ENCODE results near the gene PLIN1. TPM values are rescaled to one million over a fixed set of nuclear protein-coding genes. Genes with fewer than 3 reads are reported as not detected.

The PLIN1 gene
- total RNA-seq, 1 experiment from 2014 or later = 0.30 TPM

DNA sequence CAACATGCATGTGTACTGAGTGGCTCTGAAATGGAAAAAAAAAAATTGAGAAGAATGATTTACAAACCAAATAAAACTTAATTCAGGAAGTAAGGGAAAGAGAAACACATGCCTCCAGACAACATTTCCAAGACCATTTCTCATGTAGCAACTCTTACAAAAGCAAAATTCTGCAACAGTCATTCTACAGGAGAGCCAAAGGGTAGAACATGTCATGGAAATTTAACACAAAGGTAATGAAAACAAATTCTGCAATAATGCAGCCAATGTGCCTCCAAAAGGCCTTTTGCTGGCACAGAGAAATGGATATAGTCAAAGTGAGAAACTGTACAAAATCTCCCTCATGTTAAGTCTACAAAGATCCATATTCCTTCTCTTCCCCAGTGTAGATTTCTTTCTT is 7.4 kb upstream of the PLIN1 start:
- POLR2A ChIA-PET (ENCODE audit: low non-redundant PET) = no interaction called here
- Histone ChIP-seq H3K27ac (ENCODE audit: low read depth, low read length, poor library complexity, severe bottlenecking) (no peak overlapping the region), H3K4me1 (ENCODE audit: insufficient read depth, low read length, poor library complexity, severe bottlenecking) (no peaks in the 10 kb centered on the region), H3K4me3 (ENCODE audit: low read depth, low read length, poor library complexity, severe bottlenecking) (no peak overlapping the region), H3K27me3 (replicated peaks; ENCODE audit: insufficient read depth, low read depth, low read length, poor library complexity) (no peaks in the 10 kb centered on the region), H3K9me3 (ENCODE audit: low read depth, low read length, poor library complexity, severe bottlenecking) (no peaks in the 10 kb centered on the region), H3K36me3 (ENCODE audit: insufficient read depth, low read length, poor library complexity, severe bottlenecking) (no peaks in the 10 kb centered on the region)
- no peak for DNase-seq (ENCODE audit: low spot score)
- TF ChIP-seq EZH2 (IDR thresholded peaks at IDR 0.05; ENCODE audit: borderline replicate concordance, low read depth, low read length, poor library complexity, severe bottlenecking) = no peak
- TF ChIP-seq, protein P1, sequence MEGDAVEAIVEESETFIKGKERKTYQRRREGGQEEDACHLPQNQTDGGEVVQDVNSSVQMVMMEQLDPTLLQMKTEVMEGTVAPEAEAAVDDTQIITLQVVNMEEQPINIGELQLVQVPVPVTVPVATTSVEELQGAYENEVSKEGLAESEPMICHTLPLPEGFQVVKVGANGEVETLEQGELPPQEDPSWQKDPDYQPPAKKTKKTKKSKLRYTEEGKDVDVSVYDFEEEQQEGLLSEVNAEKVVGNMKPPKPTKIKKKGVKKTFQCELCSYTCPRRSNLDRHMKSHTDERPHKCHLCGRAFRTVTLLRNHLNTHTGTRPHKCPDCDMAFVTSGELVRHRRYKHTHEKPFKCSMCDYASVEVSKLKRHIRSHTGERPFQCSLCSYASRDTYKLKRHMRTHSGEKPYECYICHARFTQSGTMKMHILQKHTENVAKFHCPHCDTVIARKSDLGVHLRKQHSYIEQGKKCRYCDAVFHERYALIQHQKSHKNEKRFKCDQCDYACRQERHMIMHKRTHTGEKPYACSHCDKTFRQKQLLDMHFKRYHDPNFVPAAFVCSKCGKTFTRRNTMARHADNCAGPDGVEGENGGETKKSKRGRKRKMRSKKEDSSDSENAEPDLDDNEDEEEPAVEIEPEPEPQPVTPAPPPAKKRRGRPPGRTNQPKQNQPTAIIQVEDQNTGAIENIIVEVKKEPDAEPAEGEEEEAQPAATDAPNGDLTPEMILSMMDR (conservative IDR thresholded peaks at IDR 0.05; ENCODE audit: low read depth, low read length) = no peak
- intact Hi-C loops (cut with micrococcal nuclease; ENCODE audit: unreplicated experiment) = no loop called here
- CTCF ChIA-PET = no interaction called here
- no TSS peak for BruUV-seq (replicated peaks)

GRCh38 chr15:89685995-89686394 is 6.8 kb upstream of the PLIN1 start:
- Histone ChIP-seq H3K9me3 (ENCODE audit: low read depth, low read length, poor library complexity, severe bottlenecking) (no peaks in the 10 kb centered on the region), H3K27ac (ENCODE audit: low read depth, low read length, poor library complexity, severe bottlenecking) (no peak overlapping the region), H3K36me3 (ENCODE audit: insufficient read depth, low read length, poor library complexity, severe bottlenecking) (no peaks in the 10 kb centered on the region), H3K4me1 (ENCODE audit: insufficient read depth, low read length, poor library complexity, severe bottlenecking) (no peaks in the 10 kb centered on the region), H3K27me3 (replicated peaks; ENCODE audit: insufficient read depth, low read depth, low read length, poor library complexity) (no peaks in the 10 kb centered on the region), H3K4me3 (ENCODE audit: low read depth, low read length, poor library complexity, severe bottlenecking) (no peak overlapping the region)
- no peak for DNase-seq (ENCODE audit: low spot score)
- ChIA-PET CTCF (no interaction called here), POLR2A (ENCODE audit: low non-redundant PET) (no interaction called here)
- no peak for TF ChIP-seq EZH2 (IDR thresholded peaks at IDR 0.05; ENCODE audit: borderline replicate concordance, low read depth, low read length, poor library complexity, severe bottlenecking)
- TF ChIP-seq, protein P1 (conservative IDR thresholded peaks at IDR 0.05; ENCODE audit: low read depth, low read length) = no peak
- no TSS peak for BruUV-seq (replicated peaks)
- intact Hi-C loops (cut with micrococcal nuclease; ENCODE audit: unreplicated experiment) = no loop called here

DNA sequence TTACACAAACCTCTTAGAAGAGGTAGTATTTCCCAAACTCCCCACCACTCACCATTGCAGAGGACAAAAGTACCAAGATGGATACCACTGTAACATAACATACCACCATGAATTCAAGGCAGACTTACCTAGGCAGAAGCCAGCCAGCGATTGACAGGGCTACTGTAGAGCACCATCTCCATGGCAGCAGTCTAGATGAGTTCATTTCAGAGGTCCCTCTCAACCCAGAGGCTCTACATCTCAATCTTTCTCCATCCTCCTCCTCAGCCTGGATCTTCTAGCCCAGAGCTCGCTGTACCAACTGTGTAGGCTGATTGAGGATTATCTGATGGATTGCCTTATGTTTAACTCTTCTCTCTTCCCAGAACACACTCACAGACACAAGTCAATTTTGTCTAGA is 2.0 kb upstream of the PLIN1 start:
- Histone ChIP-seq H3K9me3 (ENCODE audit: low read depth, low read length, poor library complexity, severe bottlenecking) (no peaks in the 10 kb centered on the region), H3K36me3 (ENCODE audit: insufficient read depth, low read length, poor library complexity, severe bottlenecking) (no peaks in the 10 kb centered on the region), H3K27me3 (replicated peaks; ENCODE audit: insufficient read depth, low read depth, low read length, poor library complexity) (no peaks in the 10 kb centered on the region), H3K4me3 (ENCODE audit: low read depth, low read length, poor library complexity, severe bottlenecking) (no peak overlapping the region), H3K27ac (ENCODE audit: low read depth, low read length, poor library complexity, severe bottlenecking) (no peak overlapping the region), H3K4me1 (ENCODE audit: insufficient read depth, low read length, poor library complexity, severe bottlenecking) (no peaks in the 10 kb centered on the region)
- no peak for TF ChIP-seq EZH2 (IDR thresholded peaks at IDR 0.05; ENCODE audit: borderline replicate concordance, low read depth, low read length, poor library complexity, severe bottlenecking)
- TF ChIP-seq, protein P1 (conservative IDR thresholded peaks at IDR 0.05; ENCODE audit: low read depth, low read length) = no peak
- ChIA-PET POLR2A (ENCODE audit: low non-redundant PET) (no interaction called here), CTCF (no interaction called here)
- BruUV-seq (replicated peaks) = no TSS peak
- DNase-seq (ENCODE audit: low spot score) = no peak
- intact Hi-C loops (cut with micrococcal nuclease; ENCODE audit: unreplicated experiment) = no loop called here
